Prostate gland (tissue), 2 donors: ENCODE data around the gene GBE1.

Experiments
- POLR2A ChIP-seq: fragments of 450-650 bp; IDR thresholded peaks from one replicate; pipeline ENCODE4 v1.6.1; 2016; ENCODE audit warnings: antibody characterized with exemption, mild to moderate bottlenecking
- TF ChIP-seq, protein P1 (sequence below), 4 experiments: fragments of 200-600 bp in 2 of 4; fragments of 450-650 bp in 2 of 4; sonication (generic) in 2 of 4; IDR thresholded peaks; 1 replicate in 3 of 4; 2 replicates in 1 of 4; pipeline ENCODE4 v1.5.1; 2016 to 2019; ENCODE audit warnings: antibody characterized with exemption in 4 of 4, mild to moderate bottlenecking in 2 of 4, moderate library complexity in 2 of 4

GRCh38 chr3:81485444-81485865 lies 276.0 kb downstream of the GBE1 start:
- TF ChIP-seq, protein P1, sequence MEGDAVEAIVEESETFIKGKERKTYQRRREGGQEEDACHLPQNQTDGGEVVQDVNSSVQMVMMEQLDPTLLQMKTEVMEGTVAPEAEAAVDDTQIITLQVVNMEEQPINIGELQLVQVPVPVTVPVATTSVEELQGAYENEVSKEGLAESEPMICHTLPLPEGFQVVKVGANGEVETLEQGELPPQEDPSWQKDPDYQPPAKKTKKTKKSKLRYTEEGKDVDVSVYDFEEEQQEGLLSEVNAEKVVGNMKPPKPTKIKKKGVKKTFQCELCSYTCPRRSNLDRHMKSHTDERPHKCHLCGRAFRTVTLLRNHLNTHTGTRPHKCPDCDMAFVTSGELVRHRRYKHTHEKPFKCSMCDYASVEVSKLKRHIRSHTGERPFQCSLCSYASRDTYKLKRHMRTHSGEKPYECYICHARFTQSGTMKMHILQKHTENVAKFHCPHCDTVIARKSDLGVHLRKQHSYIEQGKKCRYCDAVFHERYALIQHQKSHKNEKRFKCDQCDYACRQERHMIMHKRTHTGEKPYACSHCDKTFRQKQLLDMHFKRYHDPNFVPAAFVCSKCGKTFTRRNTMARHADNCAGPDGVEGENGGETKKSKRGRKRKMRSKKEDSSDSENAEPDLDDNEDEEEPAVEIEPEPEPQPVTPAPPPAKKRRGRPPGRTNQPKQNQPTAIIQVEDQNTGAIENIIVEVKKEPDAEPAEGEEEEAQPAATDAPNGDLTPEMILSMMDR (IDR thresholded peaks at IDR 0.05) = no peak
- no peak for TF ChIP-seq POLR2A
